Measurements from ENCODE around the gene LLPH. TPM values are rescaled to one million over a fixed set of nuclear protein-coding genes. Genes with fewer than 3 reads are reported as not detected.
A peak's percentile ranks its signal among the peaks of the same experiment; 100 is the strongest.

Gene LLPH
- polyA plus RNA-seq, 3 donors: 3.1 to 44.0 (median 33.4) TPM

DNA sequence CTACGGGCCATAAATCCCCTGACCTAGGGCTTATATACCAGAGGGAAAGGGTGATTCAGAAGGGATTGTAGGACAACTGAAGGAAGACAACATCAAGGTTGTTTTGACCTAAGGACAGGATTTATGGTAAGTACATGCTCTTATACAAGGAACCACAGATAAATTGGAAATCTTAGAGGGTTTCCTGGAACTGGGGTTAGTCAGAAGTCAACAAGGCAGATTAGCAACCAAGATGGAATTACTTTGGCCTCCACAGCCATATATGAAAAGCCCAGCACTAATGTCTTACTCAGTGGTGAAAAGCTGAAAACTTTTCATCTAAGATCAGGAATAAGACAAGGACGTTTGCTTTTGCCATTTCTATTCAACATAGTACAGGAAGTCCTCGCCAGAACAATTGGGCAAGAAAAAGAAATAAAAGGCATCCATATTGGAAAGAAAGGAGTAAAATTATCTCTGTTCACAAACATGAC lies 33.8 kb upstream of the LLPH start:
- H3K27ac Mint-ChIP-seq: peak overlapping the region in 3 of 7 donors; percentile 6 to 74 (median 30)
- H3K79me2 ChIP-seq (ENCODE audit: insufficient read depth, low read length): peaks cover 97% of the 10 kb centered on the region

DNA sequence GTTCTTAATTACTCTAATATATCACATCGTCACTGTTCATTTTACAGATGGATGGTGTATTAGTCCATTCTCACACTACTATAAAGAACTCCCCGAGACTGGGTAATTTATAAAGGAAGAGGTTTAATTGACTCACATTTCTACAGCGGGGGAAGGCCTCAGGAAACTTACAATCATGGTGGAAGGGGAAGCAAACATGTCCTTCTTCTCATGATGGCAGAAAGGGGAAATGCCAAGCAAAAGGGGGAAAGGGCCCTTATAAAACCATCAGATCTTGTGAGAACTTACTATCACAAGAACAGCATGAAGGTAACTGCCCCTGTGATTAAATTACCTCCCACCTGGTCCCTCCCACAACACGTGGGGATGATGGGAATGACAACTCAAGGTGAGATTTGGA lies 32.7 kb upstream of the LLPH start:
- peaks cover 7 to 11% of the 10 kb centered on the region in 2 donors for H3K9me3 ChIP-seq (replicated peaks in 1 of 2; ENCODE audit: control insufficient read depth in 1 of 2, insufficient read depth in 1 of 2, low read length in 2 of 2)
- no peak overlapping the region for H2AFZ ChIP-seq (ENCODE audit: insufficient read depth, low read depth, low read length, poor library complexity, severe bottlenecking)
- peaks cover 48% of the 10 kb centered on the region for H4K20me1 ChIP-seq (ENCODE audit: insufficient read depth, low read length)
- peaks cover 13 to 60% of the 10 kb centered on the region in 2 donors for H3K36me3 ChIP-seq (replicated peaks in 1 of 2; ENCODE audit: control insufficient read depth in 1 of 2, insufficient read depth in 2 of 2, low read length in 2 of 2)
- Mint-ChIP-seq H3K27me3 (ENCODE audit: low read depth in 3 of 3) (no peaks in the 10 kb centered on the region), H3K4me1 (peaks cover 54% of the 10 kb centered on the region), H3K9me3 (peaks cover 9 to 25% (median 18%) of the 10 kb centered on the region in 7 donors), H3K4me3 (no peak overlapping the region), H3K27ac (peak overlapping the region; percentile 66 to 86 (median 82)), H3K36me3 (peaks cover 54 to 66% of the 10 kb centered on the region in 2 donors)
- H3K27ac ChIP-seq (ENCODE audit: low read depth in 1 of 2, low read length in 2 of 2): peak overlapping the region in 1 of 2 donors; percentile 54
- intact Hi-C loops (cut with micrococcal nuclease): loop anchor here in 1 of 2 donors (10.0 kb wide), 1 partner anchor 52 kb away; no protein-coding TSS in a partner anchor
- H3K4me1 ChIP-seq (ENCODE audit: control insufficient read depth in 1 of 2, insufficient read depth in 2 of 2, low read length in 2 of 2): peaks cover 11 to 40% of the 10 kb centered on the region in 2 donors
- no peak overlapping the region for H3K4me3 ChIP-seq (replicated peaks in 1 of 3; ENCODE audit: low read depth in 2 of 3, low read length in 3 of 3)
- no peaks in the 10 kb centered on the region for H3K27me3 ChIP-seq (ENCODE audit: control insufficient read depth in 2 of 2, insufficient read depth in 2 of 2, low read length in 2 of 2)
- no peak overlapping the region for H3K4me2 ChIP-seq (replicated peaks; ENCODE audit: extremely low read depth, low read length, poor library complexity, severe bottlenecking)
- H3K79me2 ChIP-seq (ENCODE audit: insufficient read depth, low read length): peaks cover 100% of the 10 kb centered on the region
- H3K9ac ChIP-seq (ENCODE audit: insufficient read depth, low read length, poor library complexity, severe bottlenecking): no peak overlapping the region
- TF ChIP-seq, protein P1, sequence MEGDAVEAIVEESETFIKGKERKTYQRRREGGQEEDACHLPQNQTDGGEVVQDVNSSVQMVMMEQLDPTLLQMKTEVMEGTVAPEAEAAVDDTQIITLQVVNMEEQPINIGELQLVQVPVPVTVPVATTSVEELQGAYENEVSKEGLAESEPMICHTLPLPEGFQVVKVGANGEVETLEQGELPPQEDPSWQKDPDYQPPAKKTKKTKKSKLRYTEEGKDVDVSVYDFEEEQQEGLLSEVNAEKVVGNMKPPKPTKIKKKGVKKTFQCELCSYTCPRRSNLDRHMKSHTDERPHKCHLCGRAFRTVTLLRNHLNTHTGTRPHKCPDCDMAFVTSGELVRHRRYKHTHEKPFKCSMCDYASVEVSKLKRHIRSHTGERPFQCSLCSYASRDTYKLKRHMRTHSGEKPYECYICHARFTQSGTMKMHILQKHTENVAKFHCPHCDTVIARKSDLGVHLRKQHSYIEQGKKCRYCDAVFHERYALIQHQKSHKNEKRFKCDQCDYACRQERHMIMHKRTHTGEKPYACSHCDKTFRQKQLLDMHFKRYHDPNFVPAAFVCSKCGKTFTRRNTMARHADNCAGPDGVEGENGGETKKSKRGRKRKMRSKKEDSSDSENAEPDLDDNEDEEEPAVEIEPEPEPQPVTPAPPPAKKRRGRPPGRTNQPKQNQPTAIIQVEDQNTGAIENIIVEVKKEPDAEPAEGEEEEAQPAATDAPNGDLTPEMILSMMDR (IDR thresholded peaks at IDR 0.05): no peak
- no CpG with 5 or more reads among the region's 4 CpGs for WGBS (ENCODE audit: insufficient coverage)
- peak; percentile 41 to 83 (median 46) for DNase-seq

More for the DNA sequence above, 33.8 kb upstream of the LLPH start:
- Mint-ChIP-seq H3K9me3 (peaks cover 9 to 25% (median 18%) of the 10 kb centered on the region in 7 donors), H3K4me3 (no peak overlapping the region), H3K27me3 (ENCODE audit: low read depth in 3 of 3) (peaks cover 0 to 2% (median 0%) of the 10 kb centered on the region in 3 donors), H3K4me1 (peaks cover 49% of the 10 kb centered on the region), H3K36me3 (peaks cover 50 to 57% of the 10 kb centered on the region in 2 donors)
- intact Hi-C loops (cut with micrococcal nuclease): loop anchor here in 1 of 2 donors (10.0 kb wide), 1 partner anchor 50 kb away; no protein-coding TSS in a partner anchor
- no peak for DNase-seq
- Histone ChIP-seq H3K36me3 (replicated peaks in 1 of 2; ENCODE audit: control insufficient read depth in 1 of 2, insufficient read depth in 2 of 2, low read length in 2 of 2) (peaks cover 10 to 54% of the 10 kb centered on the region in 2 donors), H4K20me1 (ENCODE audit: insufficient read depth, low read length) (peaks cover 37% of the 10 kb centered on the region), H3K9ac (ENCODE audit: insufficient read depth, low read length, poor library complexity, severe bottlenecking) (no peak overlapping the region), H2AFZ (ENCODE audit: insufficient read depth, low read depth, low read length, poor library complexity, severe bottlenecking) (no peak overlapping the region), H3K27ac (ENCODE audit: low read depth in 1 of 2, low read length in 2 of 2) (peak overlapping the region in 1 of 2 donors; percentile 54), H3K4me2 (replicated peaks; ENCODE audit: extremely low read depth, low read length, poor library complexity, severe bottlenecking) (no peak overlapping the region), H3K4me3 (replicated peaks in 1 of 3; ENCODE audit: low read depth in 2 of 3, low read length in 3 of 3) (no peak overlapping the region), H3K9me3 (replicated peaks in 1 of 2; ENCODE audit: control insufficient read depth in 1 of 2, insufficient read depth in 1 of 2, low read length in 2 of 2) (peaks cover 7 to 11% of the 10 kb centered on the region in 2 donors), H3K4me1 (ENCODE audit: control insufficient read depth in 1 of 2, insufficient read depth in 2 of 2, low read length in 2 of 2) (peaks cover 15 to 40% of the 10 kb centered on the region in 2 donors), H3K27me3 (ENCODE audit: control insufficient read depth in 2 of 2, insufficient read depth in 2 of 2, low read length in 2 of 2) (no peaks in the 10 kb centered on the region)
- no CpG with 5 or more reads among the region's 3 CpGs for WGBS (ENCODE audit: insufficient coverage)
- TF ChIP-seq, protein P1 (IDR thresholded peaks at IDR 0.05): no peak

All from CD14-positive monocyte (primary cell).